HL-60 (cell line): ENCODE data around the gene TGM4.

Experiments
- DNase-seq, 2 experiments: peaks; one replicate each; pipeline ENCODE4 v3.0.0-alpha.2; 2010 to 2020; ENCODE audit warnings: low read depth in 1 of 2, low spot score in 1 of 2
- H3K27ac ChIP-seq: fragments of 250-450 bp; sonication (Bioruptor Pico); replicated peaks from 2 replicates; pipeline ENCODE4 v1.5.1; 2020; ENCODE audit warnings: mild to moderate bottlenecking, moderate library complexity
- H3K27me3 ChIP-seq: fragments of 250-450 bp; sonication (Bioruptor Pico); 2 replicates; pipeline ENCODE4 v1.5.1; 2021; ENCODE audit warnings: mild to moderate bottlenecking, moderate library complexity; ENCODE audit not compliant: insufficient read depth, poor library complexity, severe bottlenecking
- H3K4me3 ChIP-seq: replicated peaks from 2 replicates; pipeline ENCODE4 v1.5.1; 2011; ENCODE audit warnings: mild to moderate bottlenecking, control low read depth, low read length; ENCODE audit not compliant: insufficient read depth
- CTCF ChIP-seq: IDR thresholded peaks from one replicate; pipeline ENCODE4 v1.5.1; 2011; ENCODE audit warnings: low read length, control low read depth, inconsistent platforms; ENCODE audit not compliant: insufficient read depth
- GABPA ChIP-seq: IDR thresholded peaks from 2 replicates; pipeline ENCODE4 v1.6.1; 2012; ENCODE audit warnings: low read depth
- POLR2AphosphoS5 ChIP-seq: IDR thresholded peaks from 2 replicates; pipeline ENCODE4 v1.6.1; 2012; ENCODE audit warnings: low read depth
- REST ChIP-seq: IDR thresholded peaks from 2 replicates; pipeline ENCODE4 v1.6.1; 2012; ENCODE audit warnings: low read depth; ENCODE audit not compliant: insufficient replicate concordance
- SPI1 ChIP-seq: IDR thresholded peaks from 2 replicates; pipeline ENCODE4 v1.6.1; 2012; ENCODE audit warnings: low read depth, mild to moderate bottlenecking, borderline replicate concordance

Gene TGM4

GRCh38 chr3:44913868-44914468, 39.6 kb downstream of the TGM4 start:
- H3K27ac ChIP-seq, result no peak overlapping the region
- no peak for TF ChIP-seq POLR2AphosphoS5
- TF ChIP-seq SPI1, result no peak
- peak; percentile 33 for TF ChIP-seq REST
- no peak for TF ChIP-seq GABPA
- TF ChIP-seq CTCF, result peak; percentile 71
- no peaks in the 10 kb centered on the region for H3K27me3 ChIP-seq
- H3K4me3 ChIP-seq, result no peak overlapping the region
- peak; percentile 23 to 64 for DNase-seq

GRCh38 chr3:44914936-44915335, 40.5 kb downstream of the TGM4 start:
- peak in 1 of 2 experiments; percentile 49 for DNase-seq
- no peak for TF ChIP-seq POLR2AphosphoS5
- TF ChIP-seq CTCF, result peak; percentile 22
- TF ChIP-seq REST, result no peak
- no peak for TF ChIP-seq GABPA
- no peaks in the 10 kb centered on the region for H3K27me3 ChIP-seq
- H3K4me3 ChIP-seq, result no peak overlapping the region
- H3K27ac ChIP-seq, result no peak overlapping the region

- peak overlapping the region; percentile 16; the same call in 1 of the 2 replicates for H3K27ac ChIP-seq
- TF ChIP-seq GABPA (no peak), POLR2AphosphoS5 (no peak), SPI1 (no peak), REST (no peak)
- DNase-seq, result no peak
- no peaks in the 10 kb centered on the region for H3K27me3 ChIP-seq
- no peak overlapping the region for H3K4me3 ChIP-seq
Observed at GRCh38 chr3:44915702-44916438, 41.5 kb downstream of the TGM4 start.
